HG02623 (cell line): ENCODE data around the gene CAPZB.

Experiments
- ATAC-seq: cut with Tn5 transposase; IDR thresholded peaks from one replicate; pipeline ENCODE4 v1.9.1; 2021; ENCODE audit warnings: moderate library complexity; ENCODE audit not compliant: unreplicated experiment

Gene CAPZB

DNA sequence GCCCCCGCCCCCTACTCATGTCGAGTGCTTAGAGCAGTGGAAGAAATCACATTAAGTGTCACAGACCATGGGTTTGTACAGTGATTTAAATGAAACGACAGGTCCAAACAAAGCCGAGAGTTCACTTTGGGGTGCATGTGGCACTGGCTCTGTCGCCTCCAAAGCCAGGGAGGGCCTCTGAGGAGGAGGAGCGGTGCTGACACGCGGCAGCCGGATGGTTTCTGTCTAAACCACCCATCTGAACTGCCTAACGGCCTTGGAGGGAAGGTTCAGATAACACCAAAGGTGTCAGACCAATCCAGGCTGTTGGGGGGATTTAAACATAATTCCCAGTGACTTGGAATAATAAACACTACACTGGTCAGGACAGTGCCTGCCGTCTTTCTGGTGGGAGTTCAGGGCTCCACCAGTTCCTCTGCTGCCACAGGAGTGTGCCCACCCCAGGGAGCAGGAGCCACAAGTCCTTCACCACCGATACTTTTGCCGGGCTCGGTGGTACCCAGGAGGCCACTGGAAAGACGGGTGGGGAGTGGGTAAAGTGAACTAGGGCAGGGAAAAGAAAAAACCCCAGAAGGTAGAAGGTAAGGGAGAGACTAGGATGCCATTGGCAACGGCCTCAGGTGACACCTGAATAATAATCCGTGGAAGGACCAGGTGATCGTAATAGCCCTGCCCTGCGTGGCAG is 95.0 kb downstream of the CAPZB start:
- no peak for ATAC-seq

DNA sequence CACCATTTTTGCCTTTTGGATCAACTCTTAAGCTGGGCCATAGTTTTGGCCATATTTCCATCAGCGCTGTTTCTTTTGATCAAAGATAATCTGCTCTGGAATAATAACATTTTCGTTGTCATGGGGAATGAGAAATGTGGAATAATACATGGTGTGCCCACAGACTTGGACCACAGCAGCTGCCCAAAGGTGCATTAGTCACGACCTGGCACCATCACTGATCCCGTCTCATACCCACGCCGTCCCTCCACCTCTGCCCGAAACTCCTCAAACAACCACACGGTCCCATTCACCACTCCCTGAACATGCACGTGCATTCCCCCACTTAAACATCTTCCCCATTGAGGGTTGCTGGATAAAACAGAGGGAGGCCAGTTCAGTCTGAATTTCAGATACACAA is 96.4 kb downstream of the CAPZB start:
- ATAC-seq, result no peak

DNA sequence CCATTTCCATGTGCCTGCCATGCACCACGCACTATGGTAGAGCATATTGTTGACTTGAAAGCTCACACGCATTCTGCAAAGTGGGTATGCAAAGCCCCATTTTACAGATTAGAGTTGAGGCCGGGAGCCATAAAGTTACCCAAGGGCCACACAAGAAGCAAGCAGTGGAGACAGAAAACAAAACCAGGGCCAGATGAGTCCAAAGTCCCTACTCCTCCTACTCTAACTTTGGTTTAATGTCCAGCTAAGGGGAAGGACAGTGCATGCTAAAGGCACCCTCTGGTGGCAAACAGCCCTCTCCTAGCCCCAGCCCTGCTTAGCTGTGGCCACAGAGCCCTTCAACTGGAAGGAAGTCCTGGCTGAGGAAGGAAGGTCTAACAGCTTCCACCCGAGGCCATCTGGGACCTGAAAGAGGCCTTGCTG is 98.3 kb downstream of the CAPZB start:
- ATAC-seq, result no peak

DNA sequence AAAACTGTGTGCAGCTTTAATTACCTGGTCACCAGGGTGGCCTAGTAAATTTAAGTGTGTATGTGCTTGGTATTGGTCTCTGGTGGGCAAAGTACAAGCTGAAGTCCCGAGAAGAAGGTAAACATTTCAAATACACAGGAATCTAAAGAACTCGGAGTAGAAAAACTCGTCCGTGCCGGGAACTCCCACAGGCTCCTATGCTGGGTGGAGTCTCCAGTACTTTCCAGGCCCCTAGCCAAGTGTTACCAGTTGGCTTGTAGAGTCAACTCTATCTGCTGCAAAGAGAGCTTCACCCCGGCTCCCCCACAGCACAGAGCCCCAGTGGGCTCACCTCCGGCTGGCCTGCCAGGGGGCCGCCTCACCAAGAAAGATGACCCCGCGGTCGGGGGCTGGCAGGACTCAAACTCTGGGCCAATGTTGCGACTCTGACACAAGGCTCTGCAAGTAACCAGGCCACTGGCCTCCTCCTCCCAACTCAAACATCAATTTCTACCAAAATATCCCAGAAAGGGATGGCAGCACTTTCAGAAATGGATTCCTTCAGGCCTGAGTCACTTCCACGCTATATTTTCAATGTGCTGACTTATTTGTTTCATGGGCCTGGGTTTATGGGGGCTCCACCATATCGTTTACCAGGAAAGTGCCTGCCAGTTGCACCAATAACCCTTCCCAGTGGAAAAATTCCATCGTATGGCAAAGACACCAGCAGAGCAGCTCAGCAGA is 99.3 kb downstream of the CAPZB start:
- ATAC-seq, result no peak

DNA sequence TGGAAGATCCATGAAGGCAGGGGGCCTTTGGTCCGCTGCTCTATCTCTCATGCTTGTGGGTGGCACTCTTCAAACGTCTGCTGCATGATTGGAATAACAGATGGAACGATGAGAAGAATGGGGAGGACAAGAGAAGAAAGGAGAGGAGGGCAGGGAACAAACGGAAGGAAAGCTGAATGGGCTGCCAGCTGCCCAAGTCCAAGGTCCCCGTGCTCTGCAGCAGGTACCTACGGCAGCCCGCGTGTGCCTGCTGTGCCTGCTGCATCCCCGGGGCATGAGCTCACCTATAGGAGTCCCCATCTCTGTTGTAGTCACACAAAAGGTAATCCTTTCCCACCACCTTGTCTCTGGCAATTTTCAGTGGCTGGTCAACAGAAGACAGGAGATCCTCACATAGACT is 100.1 kb downstream of the CAPZB start:
- no peak for ATAC-seq

DNA sequence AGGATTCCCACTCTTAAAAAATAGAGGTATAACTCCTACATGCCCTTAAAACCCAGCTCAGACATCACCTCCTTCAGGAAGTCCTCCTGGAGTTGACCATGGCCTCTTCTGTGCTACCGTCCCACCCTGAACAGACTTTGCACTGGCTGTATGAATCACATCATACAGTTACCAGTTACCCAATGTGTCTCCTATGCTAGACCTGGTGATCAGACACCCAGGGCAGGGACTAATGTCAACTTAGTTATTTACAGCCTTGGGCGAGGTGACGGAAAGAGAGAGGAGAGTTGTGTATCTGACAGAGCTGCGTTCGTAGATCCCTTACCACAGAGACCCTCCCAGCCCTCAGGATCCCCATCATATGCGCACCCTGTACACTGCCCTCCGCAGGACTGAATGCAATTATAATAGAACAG is 100.6 kb downstream of the CAPZB start:
- no peak for ATAC-seq

DNA sequence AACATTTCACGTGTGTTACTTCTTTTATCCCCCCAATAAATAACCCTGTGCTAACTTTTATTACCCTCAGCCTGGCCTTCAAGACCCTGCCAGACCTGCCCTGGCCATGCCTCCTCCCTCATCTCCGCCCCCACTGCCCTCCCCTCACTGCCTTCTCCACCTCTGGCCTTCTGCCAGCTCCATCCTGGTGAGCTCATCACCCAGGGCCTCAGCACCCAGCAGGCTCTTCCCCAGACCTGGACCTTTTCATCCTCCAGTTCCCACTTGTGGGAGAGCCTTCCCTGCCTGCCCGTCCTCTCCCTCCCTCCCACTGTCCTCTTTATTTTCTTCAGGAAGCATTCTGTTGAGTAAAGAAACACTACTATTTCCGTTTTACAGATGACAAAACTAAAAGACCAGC is 101.2 kb downstream of the CAPZB start:
- no peak for ATAC-seq

DNA sequence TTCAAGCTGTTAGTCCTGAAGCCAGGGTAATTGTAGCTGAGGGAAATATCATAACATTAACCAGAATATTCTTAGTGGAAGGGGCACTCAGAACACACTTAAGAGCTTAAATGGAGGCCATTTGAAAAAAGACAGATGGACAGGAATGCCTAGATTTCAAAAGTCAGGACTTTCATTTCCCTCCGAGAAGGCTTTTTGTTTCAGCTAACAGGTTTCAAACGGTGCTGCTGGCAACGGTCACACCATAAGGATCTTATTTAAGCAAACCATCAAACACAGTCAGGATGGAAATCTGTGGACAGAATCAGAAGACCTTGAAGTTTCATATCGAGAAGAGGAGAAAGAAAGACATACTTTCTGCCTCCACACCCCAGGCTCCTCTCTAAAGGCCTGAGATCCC is 103.1 kb downstream of the CAPZB start:
- ATAC-seq, result no peak

DNA sequence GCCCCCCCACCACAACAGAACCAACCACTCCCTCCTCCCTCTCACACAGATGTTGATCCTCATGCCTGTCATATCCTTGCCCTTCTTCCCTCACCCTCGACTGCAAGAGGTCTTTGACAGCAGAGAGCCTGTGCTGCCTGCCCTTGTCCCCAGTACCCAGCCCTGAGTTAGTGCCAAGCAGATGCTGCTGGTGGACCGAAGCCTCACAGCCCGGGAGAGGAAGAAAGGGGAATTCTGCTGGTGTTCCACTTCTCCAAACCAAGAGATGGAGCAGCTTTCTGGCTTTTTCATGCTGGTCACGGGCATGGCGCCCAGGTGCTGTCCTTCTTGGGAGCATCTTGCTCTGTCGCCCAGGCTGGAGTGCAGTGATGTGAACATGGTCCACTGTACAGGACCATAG is 104.1 kb downstream of the CAPZB start:
- ATAC-seq, result no peak

DNA sequence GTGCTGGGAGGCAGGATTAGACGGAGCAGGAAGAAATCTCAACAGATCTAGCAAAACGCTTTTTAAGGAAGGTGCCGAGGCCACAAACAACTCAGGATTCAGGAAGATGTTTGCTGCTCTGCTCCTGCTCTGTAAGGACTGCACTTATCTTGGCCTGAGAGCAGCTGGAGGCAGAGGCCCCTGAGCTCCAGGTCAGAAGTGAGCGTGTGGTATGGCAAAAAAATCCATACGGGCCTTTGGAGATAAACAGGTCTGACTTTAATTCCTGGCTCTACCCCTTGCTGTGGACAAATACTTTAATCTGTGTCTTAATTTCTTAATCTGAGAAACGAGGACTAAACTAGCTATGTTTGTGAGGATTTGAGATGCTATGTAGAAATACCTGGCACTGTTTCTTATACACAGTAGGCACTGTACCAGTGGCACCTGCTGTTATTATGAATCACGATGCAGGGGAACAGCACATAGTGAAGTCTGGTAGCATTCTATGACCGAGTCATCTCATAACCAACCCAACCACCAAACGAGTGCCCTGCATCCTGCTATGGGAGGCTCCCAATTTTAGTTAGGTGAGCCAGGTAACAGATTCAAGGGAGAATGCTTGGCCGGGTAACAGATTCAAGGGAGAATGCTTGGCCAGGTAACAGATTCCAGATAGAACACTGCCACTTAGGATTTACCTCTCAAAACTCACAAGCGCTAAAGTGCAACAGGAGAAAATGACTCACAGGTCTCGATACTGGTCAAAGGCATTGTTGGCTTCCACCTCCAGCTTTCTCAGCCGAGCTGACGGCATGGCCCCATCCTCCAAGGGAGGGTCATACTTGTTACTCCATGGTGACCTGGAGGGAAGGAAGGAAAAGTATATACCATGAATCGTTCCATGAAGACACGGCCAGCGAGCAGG is 107.3 kb downstream of the CAPZB start:
- no peak for ATAC-seq

DNA sequence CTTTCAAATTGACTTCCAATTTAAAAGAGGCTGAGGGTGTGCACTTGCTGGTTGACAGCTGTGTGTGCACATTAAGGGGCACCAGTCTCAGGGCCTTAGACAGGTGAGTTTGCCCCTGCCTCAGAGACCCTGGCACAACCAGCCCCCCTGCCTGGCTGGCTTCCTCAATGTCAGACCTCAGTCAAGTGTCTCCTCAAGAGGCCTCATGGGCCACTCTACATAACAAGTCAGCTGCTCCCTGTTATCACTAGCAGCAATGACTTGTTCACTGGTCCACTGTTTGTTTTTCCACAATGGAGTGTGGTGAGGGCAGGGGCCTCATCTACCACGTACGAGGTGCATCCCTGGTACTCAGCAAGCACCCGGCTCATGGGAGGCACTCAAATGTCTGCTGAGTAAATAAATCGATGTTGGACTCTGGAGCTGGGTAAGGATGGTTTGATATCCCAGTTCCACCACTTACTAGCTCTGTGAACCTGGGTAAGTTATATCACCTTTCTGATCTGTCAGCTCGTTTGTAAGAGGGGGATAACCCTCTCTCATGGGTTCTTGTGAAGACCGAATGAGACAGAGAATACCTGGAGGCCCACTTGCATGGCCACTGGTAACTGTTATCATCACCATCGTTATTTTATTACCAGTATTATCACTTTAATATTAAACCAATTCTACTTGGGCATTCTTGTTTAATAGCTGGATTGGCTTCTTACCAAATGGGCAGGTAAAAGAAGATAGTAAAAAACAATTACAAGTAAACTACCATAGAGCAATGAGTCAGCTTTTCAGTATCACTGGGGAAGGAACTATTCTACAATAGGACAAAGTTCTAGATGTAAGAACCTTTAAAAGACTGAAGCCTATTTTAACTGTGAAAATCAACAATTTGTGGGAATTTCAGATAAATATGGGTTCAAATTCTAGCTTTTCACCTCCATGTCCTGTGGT is 108.6 kb downstream of the CAPZB start:
- no peak for ATAC-seq

DNA sequence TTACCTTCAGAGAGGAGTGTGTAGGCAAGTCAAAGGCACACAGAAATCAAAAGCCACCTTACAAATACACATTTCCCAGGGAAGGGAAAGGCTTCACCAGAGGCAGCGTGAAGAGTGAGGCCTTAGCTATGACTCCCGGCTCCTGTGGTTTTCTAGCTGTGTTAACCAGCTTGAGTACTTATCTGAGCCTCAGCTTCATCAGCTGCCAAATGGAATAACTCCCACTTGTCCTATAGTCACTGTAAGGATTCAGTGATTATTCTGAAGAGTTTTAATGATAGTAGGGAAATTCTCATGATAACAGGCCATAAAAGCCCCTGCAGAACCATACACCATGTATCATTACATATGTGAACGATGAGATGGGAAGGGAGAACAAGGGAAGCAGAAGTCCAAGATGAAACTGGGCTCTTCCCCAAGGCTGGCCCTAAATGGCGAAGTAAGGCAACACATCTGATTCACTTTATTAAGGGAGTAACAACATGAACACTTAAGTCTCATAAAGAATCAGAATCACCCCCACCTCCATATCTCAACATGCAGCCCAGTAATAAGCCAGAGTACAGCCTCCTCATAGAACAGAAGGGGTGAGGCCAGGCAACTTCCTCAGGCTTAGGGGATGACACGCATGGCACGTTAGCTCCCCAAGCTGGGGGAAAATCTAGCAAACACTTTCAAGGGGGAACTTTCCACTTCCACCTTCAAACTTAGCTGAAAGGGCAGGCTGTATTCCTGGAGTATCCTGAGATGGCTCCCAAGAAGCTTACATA is 109.5 kb downstream of the CAPZB start:
- no peak for ATAC-seq

DNA sequence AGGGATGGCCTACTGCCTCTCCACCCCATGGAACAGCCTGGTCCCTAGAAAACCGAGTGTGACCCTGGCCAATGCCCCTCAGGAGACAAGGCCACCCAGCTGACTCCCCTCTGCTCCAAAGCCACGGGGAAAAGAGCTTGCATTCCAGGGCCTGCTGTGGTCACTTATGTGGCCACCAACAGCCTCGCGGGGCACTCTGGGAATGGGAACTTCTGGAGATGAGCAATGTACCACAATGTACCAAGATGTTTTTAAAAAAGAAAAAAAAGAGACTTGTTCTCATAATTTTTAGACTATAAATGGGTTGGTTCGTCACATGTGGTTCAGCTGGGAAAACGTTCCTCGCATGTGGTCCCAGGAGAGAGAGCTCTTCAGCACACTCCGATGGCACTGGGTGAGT is 110.4 kb downstream of the CAPZB start:
- no peak for ATAC-seq

DNA sequence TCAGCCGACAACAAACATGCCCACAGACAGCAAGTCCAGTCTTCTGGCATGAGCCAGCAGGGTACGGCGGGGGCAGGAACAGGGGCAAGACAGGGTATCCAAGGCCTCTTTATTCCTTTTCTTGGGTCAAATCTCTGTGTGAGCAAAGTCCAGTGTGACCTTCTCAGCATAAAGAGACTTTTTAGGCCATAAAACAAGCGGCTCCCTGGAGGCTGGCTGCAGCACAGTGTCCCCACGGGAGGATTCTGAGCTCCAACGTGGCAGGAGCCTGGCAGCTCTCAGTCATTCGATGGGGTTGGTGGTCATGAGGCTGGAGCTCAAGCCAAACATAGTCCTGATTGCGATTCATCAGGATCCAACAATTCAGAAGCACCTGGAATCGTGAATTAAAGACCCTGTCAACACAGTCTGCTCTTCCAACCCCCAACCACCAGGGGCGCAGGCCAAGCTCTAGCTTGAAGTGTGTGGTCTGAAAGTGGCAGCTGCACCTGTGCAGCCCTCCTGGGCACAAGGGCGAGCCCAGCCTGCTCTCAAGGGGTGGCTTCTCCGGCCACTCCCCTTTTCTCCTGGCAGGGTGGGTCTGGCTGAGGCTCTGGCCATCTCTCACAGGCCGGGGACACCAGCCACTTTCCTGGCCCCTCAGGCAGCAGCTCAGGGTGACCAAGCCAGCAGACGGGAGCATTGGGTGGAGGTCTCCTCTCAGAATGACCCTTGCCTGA is 111.1 kb downstream of the CAPZB start:
- no peak for ATAC-seq

DNA sequence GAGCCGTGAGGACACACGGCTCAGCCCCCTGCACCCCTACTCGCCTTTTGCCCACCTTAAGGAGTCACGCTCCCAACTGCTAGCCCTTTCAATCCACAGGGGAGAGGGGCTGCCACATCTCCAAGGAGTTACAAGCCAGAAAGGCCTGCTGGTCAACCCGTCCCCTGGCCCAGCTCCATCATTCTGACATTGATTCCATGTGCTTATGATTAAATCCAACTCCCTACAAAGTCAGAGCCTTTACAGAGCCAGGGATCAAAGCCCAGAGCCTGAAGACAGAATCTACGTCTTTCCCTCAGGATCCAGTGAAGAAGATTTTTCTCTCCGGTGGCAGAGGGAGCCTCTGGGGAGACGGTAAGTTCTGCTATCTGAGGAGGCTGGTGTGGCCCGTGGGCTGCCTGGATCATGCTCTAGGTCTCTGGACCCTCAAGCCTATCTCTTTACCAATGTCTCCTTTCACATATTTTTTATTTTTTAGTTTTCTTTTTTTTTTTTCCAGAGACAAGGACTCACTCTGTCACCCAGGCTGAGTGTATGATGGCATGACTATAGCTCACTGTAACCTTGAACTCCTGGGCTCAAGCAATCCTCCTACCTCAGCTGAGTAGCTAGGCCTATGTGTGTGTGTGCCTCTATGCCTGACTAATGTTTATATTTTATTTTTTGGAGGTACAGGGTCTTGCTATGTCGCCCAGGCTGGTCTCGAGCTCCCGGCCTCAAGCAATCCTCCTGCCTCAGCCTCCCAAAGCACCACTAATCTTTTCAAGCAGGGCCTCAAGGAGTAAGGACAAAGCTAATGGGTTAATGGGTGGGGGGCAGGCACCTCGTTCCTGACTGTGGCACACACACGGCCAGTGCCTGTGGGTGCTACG is 111.9 kb downstream of the CAPZB start:
- ATAC-seq, result no peak

DNA sequence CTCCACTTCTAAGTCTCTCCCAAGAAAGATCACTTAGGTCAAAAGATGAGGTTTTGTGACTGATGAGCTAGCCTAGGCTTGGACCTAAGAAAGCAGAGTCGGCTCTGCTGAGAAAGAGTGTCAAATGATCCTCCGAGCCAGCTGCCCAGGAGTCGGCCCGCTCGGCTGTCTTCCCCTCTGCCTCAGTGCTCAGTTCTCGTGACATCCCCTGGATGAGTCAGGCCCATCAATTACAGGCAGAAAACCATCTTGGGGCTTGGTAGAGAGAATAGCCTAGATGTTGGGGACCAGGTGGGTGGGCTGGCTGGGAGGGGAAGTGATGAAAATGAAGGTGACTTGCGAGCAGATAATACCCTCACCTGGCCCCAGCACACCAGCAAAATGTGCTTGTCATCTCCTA is 112.7 kb downstream of the CAPZB start:
- ATAC-seq, result no peak

DNA sequence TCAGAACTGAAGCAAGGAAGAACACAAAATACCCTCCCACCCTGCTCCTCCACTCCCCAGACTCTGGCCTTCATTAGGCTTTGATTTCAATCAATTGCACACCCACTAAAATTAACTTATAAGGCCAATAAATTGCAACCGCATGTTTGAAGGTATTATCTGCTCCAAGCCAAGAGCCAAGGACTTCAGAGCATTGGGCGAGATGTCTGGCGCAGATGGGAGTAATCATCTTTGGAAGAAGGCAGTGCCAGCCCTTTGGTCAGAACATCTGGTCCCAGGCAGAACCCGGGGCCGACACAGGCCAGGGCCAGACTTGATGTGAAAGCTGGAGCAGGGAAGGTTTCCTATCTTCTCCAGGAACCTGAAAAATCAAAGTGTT is 113.2 kb downstream of the CAPZB start:
- ATAC-seq, result no peak
